Ovary (tissue), 9 donors: ENCODE data around the gene ASXL3. TPM values are rescaled to one million over a fixed set of nuclear protein-coding genes. Genes with fewer than 3 reads are reported as not detected.

Source experiments
- DNase-seq, 5 donors: peaks; one replicate each; pipeline ENCODE4 v3.0.0-alpha.2; 2019 to 2020
- H3K27ac ChIP-seq, 2 donors: fragments of 200-600 bp; one replicate each; pipeline versions ENCODE4 v1.5.1 to v1.8.0; 2019 to 2022
- H3K27me3 ChIP-seq: fragments of 200-600 bp; one replicate; pipeline ENCODE4 v1.8.0; 2022
- H3K36me3 ChIP-seq: fragments of 200-600 bp; sonication (generic); one replicate; pipeline ENCODE4 v1.5.1; 2019
- H3K4me1 ChIP-seq: one replicate; pipeline ENCODE4 v1.8.1; 2013; ENCODE audit warnings: mild to moderate bottlenecking, moderate library complexity; ENCODE audit not compliant: insufficient read depth
- H3K4me3 ChIP-seq: fragments of 200-600 bp; sonication (generic); one replicate; pipeline ENCODE4 v1.5.1; 2017
- H3K9me3 ChIP-seq, 2 donors: fragments of 200-600 bp in 1 of 2; sonication (generic) in 1 of 2; one replicate each; pipeline versions ENCODE4 v1.5.1 to v1.8.1; 2013 to 2019; ENCODE audit warnings: mild to moderate bottlenecking in 1 of 2, moderate library complexity in 1 of 2
- EP300 ChIP-seq: sonication (generic); formaldehyde crosslinking; IDR thresholded peaks from one replicate; pipeline ENCODE4 v1.6.1; 2017; ENCODE audit warnings: antibody characterized with exemption
- POLR2A ChIP-seq: fragments of 450-650 bp; IDR thresholded peaks from one replicate; pipeline ENCODE4 v1.6.1; 2017; ENCODE audit warnings: antibody characterized with exemption, mild to moderate bottlenecking, moderate library complexity
- WGBS, 3 donors: extraction: QIAGEN DNeasy Blood & Tissue Kit in 1 of 3; methylation state at CpG; one replicate each; pipeline versions ENCODE4 v1.1.5 to v1.1.7; 2013 to 2017; 5-methylcytosine and 5-hydroxymethylcytosine counted together
- intact Hi-C, 4 donors: fragments of 100-400 bp; cut with DNase I; formaldehyde crosslinking; loops; one replicate each; pipeline versions ENCODE4 v1.11.0 to v1.15.1; 2022 to 2023
- polyA plus RNA-seq, 2 donors: library from polyadenylated mRNA; stranded (reverse); fragments of 200-250 nt in 1 of 2; fragments of 350-450 nt in 1 of 2; fragmentation: Illumina TruSeq in 1 of 2; extraction: RNeasy Lipid Tissue Mini Kit (QIAGEN cat#74804) in 1 of 2; gene quantifications; one replicate each; pipeline ENCODE4 v1.2.3, GENCODE V29; 2013 to 2014
- total RNA-seq, 7 donors: library from RNA; depleted of rRNA in 2 of 7; stranded (reverse); fragments of >200 nt in 2 of 7; fragmentation: NEBNext Ultra II Directional in 3 of 7; extraction: Animal tissue kit (Norgen Biotek cat#: 25700) in 3 of 7; gene quantifications; one replicate each; pipeline versions ENCODE4 v1.1.0 to v1.2.4, GENCODE V29; 2016 to 2023
- TF ChIP-seq, protein P1 (sequence below), 3 donors: fragments of 450-650 bp in 2 of 3; fragments of 200-600 bp in 1 of 3; IDR thresholded peaks; one replicate each; pipeline versions ENCODE4 v1.5.1 to v1.8.0; 2016 to 2022; ENCODE audit warnings: antibody characterized with exemption in 3 of 3, mild to moderate bottlenecking in 1 of 3
- donor health status: DM: no; HTN: no; CAD: no; lungs with moderate emphysema.
- donor health status: DM: no; HTN: no; CAD: no.
- donor health status: Bipolar disorder and iron deficiency.
- donor health status: DM: yes; HTN: yes; CAD: no.
- donor health status: DM: no; HTN: no; CAD: no.
- donor health status: DM: yes; HTN: yes; CAD: no.

The ASXL3 gene
- total and polyA plus RNA-seq, 9 donors, result 1.8 to 23.2 (median 18.4) TPM

DNA sequence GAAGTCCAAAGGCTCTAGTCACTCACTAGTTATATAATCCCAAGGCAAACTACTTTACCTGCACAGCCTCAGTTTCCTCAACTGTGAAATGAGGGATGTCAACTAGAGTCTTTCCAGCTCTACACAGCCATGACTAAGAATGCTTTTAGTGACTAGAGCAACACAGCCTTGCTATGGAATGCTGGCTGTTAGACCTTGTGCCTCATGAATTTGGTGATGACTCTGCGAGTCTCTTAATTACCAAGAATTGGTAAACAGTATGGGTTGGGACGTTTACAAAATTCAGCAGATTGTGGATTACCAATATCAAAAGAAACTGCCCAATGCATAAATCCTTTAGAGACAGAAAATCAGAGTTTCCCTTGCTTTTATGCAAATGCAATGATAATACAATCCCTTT, 163.7 kb downstream of the ASXL3 start:
- Histone ChIP-seq H3K27ac (no peak overlapping the region), H3K27me3 (no peaks in the 10 kb centered on the region), H3K36me3 (no peaks in the 10 kb centered on the region), H3K4me3 (no peak overlapping the region), H3K9me3 (no peaks in the 10 kb centered on the region), H3K4me1 (no peaks in the 10 kb centered on the region)
- DNase-seq, result no peak
- no peak for TF ChIP-seq POLR2A
- WGBS, 3 donors, result 82 to 88% (median 87%) methylated on average over 2 of the region's 2 CpGs
- intact Hi-C loops, result no loop called here

DNA sequence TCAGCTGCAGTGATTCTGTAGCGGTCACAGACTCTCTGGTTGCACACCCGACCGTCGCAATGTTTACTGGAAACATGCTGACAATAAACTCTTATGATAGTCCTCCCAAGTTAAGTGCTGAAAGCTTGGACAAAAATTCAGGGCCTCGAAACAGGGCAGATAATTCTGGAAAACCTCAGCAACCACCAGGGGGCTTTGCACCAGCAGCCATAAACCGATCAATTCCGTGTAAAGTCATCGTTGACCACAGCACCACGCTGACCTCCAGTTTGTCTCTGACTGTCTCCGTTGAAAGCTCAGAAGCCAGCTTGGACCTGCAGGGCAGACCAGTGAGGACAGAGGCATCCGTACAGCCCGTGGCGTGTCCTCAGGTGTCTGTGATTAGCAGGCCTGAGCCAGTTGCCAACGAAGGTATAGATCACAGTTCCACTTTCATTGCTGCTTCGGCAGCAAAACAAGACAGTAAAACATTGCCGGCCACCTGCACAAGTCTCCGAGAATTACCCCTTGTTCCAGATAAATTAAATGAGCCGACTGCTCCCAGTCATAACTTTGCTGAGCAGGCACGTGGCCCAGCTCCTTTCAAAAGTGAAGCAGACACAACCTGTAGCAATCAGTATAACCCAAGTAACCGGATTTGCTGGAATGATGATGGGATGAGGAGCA, 166.1 kb downstream of the ASXL3 start:
- no peak overlapping the region for H3K4me3 ChIP-seq
- no peaks in the 10 kb centered on the region for H3K9me3 ChIP-seq
- no peaks in the 10 kb centered on the region for H3K4me1 ChIP-seq
- H3K27ac ChIP-seq, result no peak overlapping the region
- WGBS, 3 donors, result 93 to 96% (median 95%) methylated on average over 20 of the region's 20 CpGs
- TF ChIP-seq, protein P1, sequence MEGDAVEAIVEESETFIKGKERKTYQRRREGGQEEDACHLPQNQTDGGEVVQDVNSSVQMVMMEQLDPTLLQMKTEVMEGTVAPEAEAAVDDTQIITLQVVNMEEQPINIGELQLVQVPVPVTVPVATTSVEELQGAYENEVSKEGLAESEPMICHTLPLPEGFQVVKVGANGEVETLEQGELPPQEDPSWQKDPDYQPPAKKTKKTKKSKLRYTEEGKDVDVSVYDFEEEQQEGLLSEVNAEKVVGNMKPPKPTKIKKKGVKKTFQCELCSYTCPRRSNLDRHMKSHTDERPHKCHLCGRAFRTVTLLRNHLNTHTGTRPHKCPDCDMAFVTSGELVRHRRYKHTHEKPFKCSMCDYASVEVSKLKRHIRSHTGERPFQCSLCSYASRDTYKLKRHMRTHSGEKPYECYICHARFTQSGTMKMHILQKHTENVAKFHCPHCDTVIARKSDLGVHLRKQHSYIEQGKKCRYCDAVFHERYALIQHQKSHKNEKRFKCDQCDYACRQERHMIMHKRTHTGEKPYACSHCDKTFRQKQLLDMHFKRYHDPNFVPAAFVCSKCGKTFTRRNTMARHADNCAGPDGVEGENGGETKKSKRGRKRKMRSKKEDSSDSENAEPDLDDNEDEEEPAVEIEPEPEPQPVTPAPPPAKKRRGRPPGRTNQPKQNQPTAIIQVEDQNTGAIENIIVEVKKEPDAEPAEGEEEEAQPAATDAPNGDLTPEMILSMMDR (IDR thresholded peaks at IDR 0.05), result no peak
- no peak for TF ChIP-seq EP300
- no peak for TF ChIP-seq POLR2A
- no peaks in the 10 kb centered on the region for H3K36me3 ChIP-seq
- intact Hi-C loops, result no loop called here
- H3K27me3 ChIP-seq, result no peaks in the 10 kb centered on the region
- DNase-seq, result no peak

DNA sequence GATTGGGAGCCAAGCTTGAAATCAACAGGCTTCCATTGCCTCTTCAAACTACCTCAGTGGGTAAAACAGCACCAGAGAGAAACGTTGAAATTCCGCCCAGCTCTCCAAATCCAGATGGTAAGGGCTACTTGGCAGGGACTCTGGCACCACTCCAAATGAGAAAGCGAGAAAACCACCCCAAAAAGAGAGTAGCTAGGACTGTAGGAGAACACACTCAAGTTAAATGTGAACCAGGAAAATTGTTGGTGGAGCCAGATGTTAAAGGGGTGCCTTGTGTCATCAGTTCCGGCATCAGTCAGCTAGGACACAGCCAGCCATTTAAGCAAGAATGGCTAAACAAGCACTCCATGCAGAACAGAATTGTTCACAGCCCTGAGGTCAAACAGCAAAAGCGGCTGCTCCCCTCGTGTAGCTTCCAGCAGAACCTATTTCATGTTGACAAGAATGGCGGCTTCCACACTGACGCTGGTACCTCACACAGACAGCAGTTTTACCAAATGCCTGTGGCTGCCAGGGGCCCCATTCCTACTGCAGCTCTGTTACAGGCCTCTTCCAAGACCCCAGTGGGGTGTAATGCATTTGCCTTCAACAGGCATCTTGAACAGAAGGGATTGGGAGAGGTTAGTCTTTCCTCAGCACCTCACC, 167.3 kb downstream of the ASXL3 start:
- DNase-seq, result no peak
- Histone ChIP-seq H3K27ac (no peak overlapping the region), H3K4me1 (no peaks in the 10 kb centered on the region), H3K9me3 (no peaks in the 10 kb centered on the region), H3K27me3 (no peaks in the 10 kb centered on the region), H3K36me3 (no peaks in the 10 kb centered on the region), H3K4me3 (no peak overlapping the region)
- 92 to 96% (median 94%) methylated on average over 8 of the region's 8 CpGs for WGBS, 3 donors
- TF ChIP-seq POLR2A (no peak), EP300 (no peak)
- intact Hi-C loops, result no loop called here

DNA sequence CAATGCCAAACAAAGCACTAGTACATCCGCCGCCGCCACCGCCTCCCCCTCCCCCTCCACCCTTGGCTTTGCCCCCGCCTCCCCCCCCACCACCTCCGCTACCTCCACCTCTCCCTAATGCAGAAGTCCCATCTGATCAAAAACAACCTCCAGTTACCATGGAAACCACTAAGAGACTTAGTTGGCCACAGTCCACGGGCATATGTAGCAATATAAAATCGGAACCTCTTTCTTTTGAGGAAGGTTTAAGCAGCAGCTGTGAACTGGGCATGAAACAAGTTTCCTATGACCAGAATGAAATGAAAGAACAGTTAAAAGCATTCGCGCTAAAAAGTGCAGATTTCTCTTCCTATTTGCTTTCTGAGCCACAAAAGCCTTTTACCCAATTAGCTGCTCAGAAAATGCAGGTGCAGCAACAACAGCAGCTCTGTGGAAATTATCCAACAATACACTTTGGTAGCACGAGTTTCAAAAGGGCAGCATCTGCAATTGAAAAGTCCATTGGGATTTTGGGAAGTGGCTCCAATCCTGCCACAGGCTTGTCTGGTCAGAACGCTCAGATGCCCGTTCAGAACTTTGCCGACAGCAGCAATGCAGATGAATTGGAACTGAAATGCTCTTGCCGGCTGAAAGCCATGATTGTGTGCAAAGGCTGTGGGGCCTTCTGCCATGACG, 168.0 kb downstream of the ASXL3 start:
- Histone ChIP-seq H3K36me3 (no peaks in the 10 kb centered on the region), H3K4me1 (no peaks in the 10 kb centered on the region), H3K4me3 (no peak overlapping the region), H3K27ac (no peak overlapping the region), H3K9me3 (no peaks in the 10 kb centered on the region), H3K27me3 (no peaks in the 10 kb centered on the region)
- intact Hi-C loops, result no loop called here
- TF ChIP-seq, protein P1 (IDR thresholded peaks at IDR 0.05), result no peak
- no peak for TF ChIP-seq EP300
- DNase-seq, result no peak
- WGBS, 3 donors, result 93 to 94% (median 94%) methylated on average over 16 of the region's 16 CpGs

DNA sequence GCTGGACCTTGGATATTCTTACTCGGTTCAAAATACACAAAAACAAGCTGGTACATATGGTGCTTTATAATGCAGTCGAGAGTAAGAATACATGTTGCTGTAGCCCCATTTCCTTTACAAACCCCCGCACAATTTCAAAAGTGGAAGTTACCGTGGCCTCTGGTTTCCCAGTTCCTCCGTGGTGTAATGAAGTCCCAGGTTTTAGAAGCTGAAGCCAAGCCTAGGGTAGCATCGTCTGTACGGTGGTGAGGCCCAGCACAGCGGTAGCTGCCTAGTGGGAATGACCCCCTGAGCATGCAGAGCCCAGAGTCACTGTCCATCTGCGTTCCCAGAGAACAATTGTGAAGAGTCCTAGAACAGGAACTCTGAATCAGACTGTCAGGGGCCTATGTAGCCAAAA, 171.8 kb downstream of the ASXL3 start:
- intact Hi-C loops, result no loop called here
- Histone ChIP-seq H3K27ac (no peak overlapping the region), H3K4me1 (no peaks in the 10 kb centered on the region), H3K4me3 (no peak overlapping the region), H3K9me3 (no peaks in the 10 kb centered on the region), H3K36me3 (no peaks in the 10 kb centered on the region), H3K27me3 (no peaks in the 10 kb centered on the region)
- WGBS, 3 donors, result 77 to 86% (median 81%) methylated on average over 9 of the region's 9 CpGs
- TF ChIP-seq, protein P1 (IDR thresholded peaks at IDR 0.05), result no peak
- DNase-seq, result no peak
